ENCODE results near the gene CAPN11.
"Not testable (repeated sequence)": the region's sequence is repeated elsewhere in the genome, so short reads cannot be mapped to it uniquely, and the experiment has no call there.

The CAPN11 gene

GRCh38 chr6:44225579-44226325 is 67.1 kb downstream of the CAPN11 start:
- DNase-seq (ENCODE audit: low read depth in 1 of 2, low spot score in 1 of 2) = no peak

- no peak for DNase-seq (ENCODE audit: low read depth in 1 of 2, low spot score in 1 of 2)
Measured at GRCh38 chr6:44226368-44227147, 67.9 kb downstream of the CAPN11 start.

DNA sequence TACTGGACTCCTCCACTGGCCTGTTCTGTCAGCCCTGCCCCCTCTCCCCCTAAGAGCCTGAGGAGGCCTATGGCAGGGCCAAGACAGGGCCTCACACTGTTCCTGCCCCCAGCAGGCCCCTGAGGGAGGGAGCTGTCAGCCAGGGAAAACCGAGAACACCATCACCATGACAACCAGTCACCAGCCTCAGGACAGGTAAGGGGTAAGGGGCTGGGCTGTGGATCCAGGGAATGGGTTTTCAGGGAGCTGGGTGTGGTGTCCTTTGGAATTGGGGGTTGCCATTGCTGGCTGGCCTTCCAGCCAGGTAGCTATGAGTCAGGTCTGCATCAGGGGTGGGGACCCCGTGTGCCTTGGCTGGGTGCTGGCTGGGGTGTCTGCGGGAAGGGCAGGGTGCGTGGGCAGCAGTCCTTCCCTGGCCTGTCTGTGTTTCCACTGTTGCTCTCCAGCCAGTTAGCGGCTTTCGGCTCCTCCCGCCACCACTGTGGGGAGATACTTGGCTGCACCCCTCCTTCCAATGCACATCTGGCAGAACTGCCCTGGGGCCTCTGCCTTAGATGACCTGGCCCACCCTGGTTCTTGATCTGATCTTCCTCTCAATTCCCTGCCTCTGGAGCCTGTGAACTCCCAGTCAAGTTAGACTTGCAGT is 68.7 kb downstream of the CAPN11 start:
- no peak for DNase-seq (ENCODE audit: low read depth in 1 of 2, low spot score in 1 of 2)

GRCh38 chr6:44228031-44228430 is 69.4 kb downstream of the CAPN11 start:
- DNase-seq (ENCODE audit: low read depth in 1 of 2, low spot score in 1 of 2) = no peak

GRCh38 chr6:44228433-44228832 is 69.8 kb downstream of the CAPN11 start:
- no peak for DNase-seq (ENCODE audit: low read depth in 1 of 2, low spot score in 1 of 2)

DNA sequence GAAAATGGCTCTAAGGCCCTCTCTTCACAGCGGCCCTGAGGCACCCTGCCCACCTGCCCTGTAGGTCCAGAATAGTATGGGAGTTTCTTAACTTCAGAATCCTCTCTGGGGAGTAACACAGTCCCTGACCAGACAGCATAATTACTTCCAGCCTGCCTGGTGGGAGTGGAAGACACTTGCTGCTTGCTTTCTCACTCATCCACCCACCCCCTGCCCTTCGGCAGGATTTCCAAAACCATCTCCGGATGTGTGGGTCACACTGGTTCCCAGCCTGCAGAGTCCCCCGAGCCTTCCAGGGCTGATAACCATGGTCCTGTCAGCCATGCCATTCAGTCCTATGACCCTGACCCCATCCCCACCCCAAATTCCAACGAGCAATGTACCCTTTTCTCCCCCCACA is 70.2 kb downstream of the CAPN11 start:
- no peak for DNase-seq (ENCODE audit: low read depth in 1 of 2, low spot score in 1 of 2)

- no peak for DNase-seq (ENCODE audit: low read depth in 1 of 2, low spot score in 1 of 2)
Measured at GRCh38 chr6:44229376-44230033, 70.9 kb downstream of the CAPN11 start.

- no peak for DNase-seq (ENCODE audit: low read depth in 1 of 2, low spot score in 1 of 2)
Measured at GRCh38 chr6:44230034-44230675, 71.5 kb downstream of the CAPN11 start.

- not testable (repeated sequence) for DNase-seq (ENCODE audit: low read depth in 1 of 2, low spot score in 1 of 2)
Measured at GRCh38 chr6:44231426-44231825, 72.8 kb downstream of the CAPN11 start.

- DNase-seq (ENCODE audit: low read depth in 1 of 2, low spot score in 1 of 2) = no peak
Measured at GRCh38 chr6:44232676-44233566, 74.3 kb downstream of the CAPN11 start.

DNA sequence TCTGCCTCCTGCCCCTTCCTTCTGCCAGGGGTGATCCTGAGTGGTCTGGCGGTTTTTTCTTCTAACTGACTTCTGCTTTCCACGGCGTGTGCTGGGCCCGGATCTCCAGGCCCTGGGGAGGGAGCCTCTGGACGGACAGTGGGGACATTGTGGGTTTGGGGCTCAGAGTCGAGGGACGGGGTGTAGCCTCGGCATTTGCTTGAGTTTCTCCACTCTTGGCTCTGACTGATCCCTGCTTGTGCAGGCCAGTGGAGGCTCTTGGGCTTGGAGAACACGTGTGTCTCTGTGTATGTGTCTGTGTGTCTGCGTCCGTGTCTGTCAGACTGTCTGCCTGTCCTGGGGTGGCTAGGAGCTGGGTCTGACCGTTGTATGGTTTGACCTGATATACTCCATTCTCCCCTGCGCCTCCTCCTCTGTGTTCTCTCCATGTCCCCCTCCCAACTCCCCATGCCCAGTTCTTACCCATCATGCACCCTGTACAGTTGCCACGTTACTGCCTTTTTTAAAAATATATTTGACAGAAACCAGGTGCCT is 75.0 kb downstream of the CAPN11 start:
- DNase-seq (ENCODE audit: low read depth in 1 of 2, low spot score in 1 of 2) = no peak
